C4-2B (cell line): ENCODE results near the gene PCDHGA1.
A peak's percentile ranks its signal among the peaks of the same experiment; 100 is the strongest.

ENCODE experiments used
- H3K27ac ChIP-seq: fragments of 450-650 bp; 2 replicates; pipeline ENCODE4 v1.5.1; 2017
- CTCF ChIP-seq: fragments of 450-650 bp; conservative IDR thresholded peaks from 2 replicates; pipeline ENCODE4 v1.5.1; 2017; ENCODE audit warnings: mild to moderate bottlenecking
- ZFX ChIP-seq: fragments of 450-650 bp; IDR thresholded peaks from 2 replicates; pipeline ENCODE4 v1.6.1; 2017

The PCDHGA1 gene

GRCh38 chr5:141519605-141520565 lies 189.6 kb downstream of the PCDHGA1 start:
- H3K27ac ChIP-seq = no peak overlapping the region
- no peak for TF ChIP-seq ZFX
- TF ChIP-seq CTCF = no peak

GRCh38 chr5:141521244-141521781 lies 191.0 kb downstream of the PCDHGA1 start:
- H3K27ac ChIP-seq = no peak overlapping the region
- TF ChIP-seq CTCF (no peak), ZFX (no peak)

- no peak for TF ChIP-seq CTCF
- no peak for TF ChIP-seq ZFX
- no peak overlapping the region for H3K27ac ChIP-seq
These were observed 192.0 kb downstream of the PCDHGA1 start for GRCh38 chr5:141522301-141522700.

GRCh38 chr5:141523991-141524390 lies 193.7 kb downstream of the PCDHGA1 start:
- TF ChIP-seq ZFX = no peak
- TF ChIP-seq CTCF = no peak
- no peak overlapping the region for H3K27ac ChIP-seq

GRCh38 chr5:141524604-141525597 lies 194.6 kb downstream of the PCDHGA1 start:
- no peak overlapping the region for H3K27ac ChIP-seq
- TF ChIP-seq CTCF (peak; percentile 100), ZFX (no peak)

GRCh38 chr5:141525653-141526052 lies 195.3 kb downstream of the PCDHGA1 start:
- no peak overlapping the region for H3K27ac ChIP-seq
- TF ChIP-seq ZFX = no peak
- no peak for TF ChIP-seq CTCF
